BE2C (cell line): Measurements from ENCODE around the gene PRAMEF10.
"Not testable (repeated sequence)": the region's sequence is repeated elsewhere in the genome, so short reads cannot be mapped to it uniquely, and the experiment has no call there.

Source experiments
- DNase-seq: peaks from one replicate; pipeline ENCODE4 v3.0.0-alpha.2; 2020
- H3K27me3 ChIP-seq: fragments of 250-450 bp; sonication (Bioruptor Pico); 2 replicates; pipeline ENCODE4 v1.5.1; 2020; ENCODE audit warnings: mild to moderate bottlenecking
- H3K36me3 ChIP-seq: fragments of 250-450 bp; sonication (Bioruptor Pico); 2 replicates; pipeline ENCODE4 v1.5.1; 2020; ENCODE audit warnings: mild to moderate bottlenecking
- H3K4me1 ChIP-seq: fragments of 250-450 bp; sonication (Bioruptor Pico); 2 replicates; pipeline ENCODE4 v1.5.1; 2020
- H3K4me3 ChIP-seq: 2 replicates; pipeline ENCODE4 v1.5.1; 2011; ENCODE audit warnings: low read depth, low read length
- H3K9me3 ChIP-seq: fragments of 250-450 bp; sonication (Bioruptor Pico); 2 replicates; pipeline ENCODE4 v1.5.1; 2020
- TF ChIP-seq, protein P1 (sequence below): IDR thresholded peaks from 2 replicates; pipeline ENCODE4 v1.5.1; 2012; ENCODE audit warnings: mild to moderate bottlenecking, low read depth, low read length

Gene PRAMEF10

GRCh38 chr1:12851779-12852178 lies 46.3 kb downstream of the PRAMEF10 start:
- DNase-seq, result no peak
- Histone ChIP-seq H3K4me3 (no peak overlapping the region), H3K9me3 (no peaks in the 10 kb centered on the region), H3K4me1 (no peaks in the 10 kb centered on the region), H3K27me3 (no peaks in the 10 kb centered on the region), H3K36me3 (no peaks in the 10 kb centered on the region)
- TF ChIP-seq, protein P1, sequence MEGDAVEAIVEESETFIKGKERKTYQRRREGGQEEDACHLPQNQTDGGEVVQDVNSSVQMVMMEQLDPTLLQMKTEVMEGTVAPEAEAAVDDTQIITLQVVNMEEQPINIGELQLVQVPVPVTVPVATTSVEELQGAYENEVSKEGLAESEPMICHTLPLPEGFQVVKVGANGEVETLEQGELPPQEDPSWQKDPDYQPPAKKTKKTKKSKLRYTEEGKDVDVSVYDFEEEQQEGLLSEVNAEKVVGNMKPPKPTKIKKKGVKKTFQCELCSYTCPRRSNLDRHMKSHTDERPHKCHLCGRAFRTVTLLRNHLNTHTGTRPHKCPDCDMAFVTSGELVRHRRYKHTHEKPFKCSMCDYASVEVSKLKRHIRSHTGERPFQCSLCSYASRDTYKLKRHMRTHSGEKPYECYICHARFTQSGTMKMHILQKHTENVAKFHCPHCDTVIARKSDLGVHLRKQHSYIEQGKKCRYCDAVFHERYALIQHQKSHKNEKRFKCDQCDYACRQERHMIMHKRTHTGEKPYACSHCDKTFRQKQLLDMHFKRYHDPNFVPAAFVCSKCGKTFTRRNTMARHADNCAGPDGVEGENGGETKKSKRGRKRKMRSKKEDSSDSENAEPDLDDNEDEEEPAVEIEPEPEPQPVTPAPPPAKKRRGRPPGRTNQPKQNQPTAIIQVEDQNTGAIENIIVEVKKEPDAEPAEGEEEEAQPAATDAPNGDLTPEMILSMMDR, result no peak

- not testable (repeated sequence) for H3K9me3 ChIP-seq, H3K4me1 ChIP-seq, H3K4me3 ChIP-seq, DNase-seq, H3K36me3 ChIP-seq, H3K27me3 ChIP-seq
These were observed 49.5 kb downstream of the PRAMEF10 start, which contains the start of gene HNRNPCL1 for GRCh38 chr1:12848620-12849019. Gene HNRNPCL1 (minus strand): TSS chr1:12848720. CDS start chr1:12848289, 431 bp downstream.
